Mesendoderm (in vitro differentiated cells): ENCODE results near the gene PTX4.

Source experiments
- DNase-seq: peaks from one replicate; pipeline ENCODE4 v3.0.0; 2013
- H2AK5ac ChIP-seq: 2 replicates; pipeline ENCODE4 v1.6.1; 2013; ENCODE audit warnings: low read length, inconsistent platforms
- H2BK120ac ChIP-seq: 2 replicates; pipeline ENCODE4 v1.6.1; 2013; ENCODE audit warnings: low read depth, mild to moderate bottlenecking, low read length, moderate library complexity, mixed read lengths
- H2BK15ac ChIP-seq: replicated peaks from 2 replicates; pipeline ENCODE4 v1.6.1; 2013; ENCODE audit warnings: low read depth, mild to moderate bottlenecking, moderate library complexity
- H2BK5ac ChIP-seq: 2 replicates; pipeline ENCODE4 v1.6.1; 2013; ENCODE audit warnings: low read length, inconsistent platforms
- H3K18ac ChIP-seq: 2 replicates; pipeline ENCODE4 v1.6.1; 2013; ENCODE audit warnings: mild to moderate bottlenecking, low read length, mixed read lengths
- H3K23ac ChIP-seq: one replicate; pipeline ENCODE4 v1.6.1; 2013; ENCODE audit warnings: low read length
- H3K27ac ChIP-seq: 2 replicates; pipeline ENCODE4 v1.5.1; 2013; ENCODE audit warnings: low read depth, mild to moderate bottlenecking, inconsistent platforms, low read length, moderate library complexity
- H3K27me3 ChIP-seq: 2 replicates; pipeline ENCODE4 v1.6.1; 2013; ENCODE audit warnings: low read length, control low read depth, mild to moderate bottlenecking, inconsistent platforms; ENCODE audit not compliant: insufficient read depth, poor library complexity
- H3K36me3 ChIP-seq: 2 replicates; pipeline ENCODE4 v1.6.1; 2013; ENCODE audit warnings: low read length, inconsistent platforms; ENCODE audit not compliant: control insufficient read depth, insufficient read depth
- H3K4ac ChIP-seq: one replicate; pipeline ENCODE4 v1.6.1; 2013; ENCODE audit warnings: low read depth, mild to moderate bottlenecking, low read length, moderate library complexity
- H3K4me1 ChIP-seq: 2 replicates; pipeline ENCODE4 v1.6.1; 2013; ENCODE audit warnings: low read depth, low read length, inconsistent platforms; ENCODE audit not compliant: control insufficient read depth
- H3K4me2 ChIP-seq: 2 replicates; pipeline ENCODE4 v1.6.1; 2013; ENCODE audit warnings: low read length
- H3K4me3 ChIP-seq: 2 replicates; pipeline ENCODE4 v1.5.1; 2013; ENCODE audit warnings: mild to moderate bottlenecking, low read length
- H3K56ac ChIP-seq: one replicate; pipeline ENCODE4 v1.6.1; 2013; ENCODE audit warnings: low read length
- H3K79me1 ChIP-seq: 2 replicates; pipeline ENCODE4 v1.6.1; 2013; ENCODE audit warnings: low read length, inconsistent platforms
- H3K79me2 ChIP-seq: 2 replicates; pipeline ENCODE4 v1.6.1; 2013; ENCODE audit warnings: mild to moderate bottlenecking, low read length; ENCODE audit not compliant: control insufficient read depth, insufficient read depth
- H3K9ac ChIP-seq: 2 replicates; pipeline ENCODE4 v1.6.1; 2013; ENCODE audit warnings: low read length, inconsistent platforms
- H4K5ac ChIP-seq: one replicate; pipeline ENCODE4 v1.6.1; 2013; ENCODE audit warnings: low read length
- H4K8ac ChIP-seq: one replicate; pipeline ENCODE4 v1.6.1; 2013; ENCODE audit warnings: low read depth, mild to moderate bottlenecking, control low read depth, low read length, moderate library complexity
- WGBS: extraction: QIAGEN DNeasy Blood & Tissue Kit; methylation state at CpG from one replicate; pipeline ENCODE4 v1.1.7; 2013; ENCODE audit warnings: low lambda C conversion rate, missing lambda C conversion rate; ENCODE audit not compliant: insufficient coverage; ENCODE audit errors: extremely low coverage; 5-methylcytosine and 5-hydroxymethylcytosine counted together

Gene PTX4

DNA sequence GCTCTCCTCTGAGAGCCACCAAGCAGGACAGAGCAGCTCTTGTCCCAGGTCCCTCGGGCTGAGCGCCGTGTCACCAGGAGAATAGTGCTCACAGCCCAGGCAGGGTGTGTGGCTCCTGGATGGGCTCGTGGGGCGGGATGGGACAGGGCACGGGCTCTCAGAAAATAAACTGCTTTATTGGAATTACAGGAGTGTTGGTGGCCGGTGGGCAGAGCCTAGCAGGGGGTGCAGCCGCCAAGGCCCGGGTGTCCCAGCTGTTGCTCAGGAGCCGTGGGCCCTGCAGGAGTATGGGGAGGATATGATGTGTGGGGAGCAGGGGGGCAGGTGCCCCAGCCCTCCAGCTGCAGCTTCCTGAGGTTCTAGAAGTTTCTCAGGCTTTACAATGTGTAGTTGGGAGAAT, 21.5 kb upstream of the PTX4 start:
- no peak for DNase-seq
- Histone ChIP-seq H3K27me3 (no peaks in the 10 kb centered on the region), H3K36me3 (no peaks in the 10 kb centered on the region), H3K79me1 (no peaks in the 10 kb centered on the region), H2AK5ac (no peak overlapping the region), H2BK15ac (no peak overlapping the region), H3K23ac (no peak overlapping the region), H3K4ac (no peak overlapping the region), H3K18ac (no peak overlapping the region), H2BK5ac (no peak overlapping the region), H2BK120ac (no peak overlapping the region), H3K4me1 (no peaks in the 10 kb centered on the region), H3K9ac (no peak overlapping the region), H4K5ac (no peak overlapping the region), H3K56ac (no peak overlapping the region), H3K4me3 (no peak overlapping the region), H4K8ac (no peak overlapping the region), H3K27ac (no peak overlapping the region), H3K4me2 (no peak overlapping the region), H3K79me2 (no peaks in the 10 kb centered on the region)
- no CpG with 5 or more reads among the region's 10 CpGs for WGBS

DNA sequence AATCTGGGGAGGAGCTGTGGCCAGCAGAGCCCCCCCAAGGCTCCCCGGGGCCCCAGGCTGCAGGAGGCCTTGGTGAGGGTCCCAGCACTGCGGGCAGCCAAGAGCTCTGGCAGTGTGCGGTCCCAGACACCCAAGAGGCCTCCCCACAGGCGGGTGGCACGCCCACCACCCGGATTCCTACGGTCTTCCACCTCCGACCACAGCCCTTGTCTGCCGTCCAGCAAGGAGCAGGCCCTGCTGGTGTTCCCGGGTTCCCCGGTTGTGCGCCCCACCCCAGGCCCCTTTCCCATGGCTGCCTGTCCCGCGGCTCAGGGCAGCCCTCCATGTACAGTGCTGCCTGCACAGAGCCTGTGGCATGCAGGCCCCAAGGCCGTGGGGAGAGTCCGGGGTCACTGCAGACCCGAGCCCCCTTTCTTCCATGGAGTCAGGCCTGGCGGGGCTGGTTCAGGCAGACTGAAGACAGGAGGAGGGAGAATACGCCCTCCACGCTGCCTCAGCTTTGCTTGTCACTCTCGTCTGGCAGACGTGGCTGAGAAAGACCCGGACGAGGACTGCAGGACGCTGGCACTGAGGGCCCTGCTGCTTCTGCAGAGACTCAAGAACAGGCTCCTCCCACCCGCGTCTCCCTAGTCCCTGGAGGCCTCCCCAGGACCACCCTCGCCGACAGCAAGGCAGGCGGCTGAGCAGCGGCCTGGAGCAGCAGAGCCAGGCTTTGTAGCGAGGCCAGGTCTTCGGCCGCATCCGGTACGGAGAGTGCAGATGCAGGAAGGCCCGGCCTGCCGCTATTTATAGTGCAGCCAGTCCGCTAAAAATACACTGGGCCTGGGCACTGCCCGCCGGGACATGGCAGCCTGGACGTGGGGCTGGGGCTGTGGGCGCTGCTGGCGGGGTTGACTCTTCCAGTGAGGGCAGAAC, 20.8 kb upstream of the PTX4 start:
- Histone ChIP-seq H3K27me3 (no peaks in the 10 kb centered on the region), H3K18ac (no peak overlapping the region), H3K4ac (no peak overlapping the region), H3K9ac (no peak overlapping the region), H3K23ac (no peak overlapping the region), H2BK15ac (no peak overlapping the region), H3K56ac (no peak overlapping the region), H3K4me3 (no peak overlapping the region), H4K5ac (no peak overlapping the region), H3K36me3 (no peaks in the 10 kb centered on the region), H2AK5ac (no peak overlapping the region), H3K79me1 (no peaks in the 10 kb centered on the region), H2BK5ac (no peak overlapping the region), H4K8ac (no peak overlapping the region), H3K4me2 (no peak overlapping the region), H3K4me1 (no peaks in the 10 kb centered on the region), H2BK120ac (no peak overlapping the region), H3K79me2 (no peaks in the 10 kb centered on the region), H3K27ac (no peak overlapping the region)
- no CpG with 5 or more reads among the region's 44 CpGs for WGBS
- no peak for DNase-seq

DNA sequence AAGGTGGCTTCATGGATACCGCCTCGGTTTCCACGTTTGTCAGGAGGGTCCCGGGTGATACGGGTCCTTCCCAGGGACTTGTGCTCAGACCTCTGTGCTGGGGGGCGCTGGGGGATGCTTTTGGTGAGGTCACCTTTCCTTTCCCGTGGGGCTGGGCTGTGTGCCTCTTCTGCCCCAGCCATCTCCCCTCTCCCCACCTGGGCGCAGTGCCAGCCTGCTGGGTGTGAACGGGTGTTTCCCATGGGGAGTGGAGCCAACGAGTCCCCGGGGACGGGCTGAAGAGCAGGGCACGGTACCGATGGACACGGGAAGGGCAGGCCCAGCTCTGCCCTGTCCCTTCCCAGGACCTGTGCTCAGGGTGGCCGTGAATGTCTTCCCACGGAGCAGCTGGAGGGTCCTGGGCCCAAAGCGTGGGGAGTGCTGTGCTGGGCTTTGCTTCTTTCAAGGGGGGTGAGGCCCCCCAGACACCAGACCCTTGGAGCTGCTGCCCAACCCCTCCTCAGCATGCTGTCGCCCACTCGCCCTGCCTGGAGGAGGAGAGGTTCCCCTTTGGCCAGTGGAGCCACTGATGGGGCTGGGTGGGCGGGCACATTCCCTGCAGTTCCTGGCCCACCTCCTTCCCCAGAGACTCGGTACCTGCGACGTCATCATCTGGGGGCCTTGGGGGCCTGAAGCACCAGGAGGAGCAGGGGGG, 19.9 kb upstream of the PTX4 start:
- no peaks in the 10 kb centered on the region for H3K79me1 ChIP-seq
- no peak overlapping the region for H3K4ac ChIP-seq
- H2BK5ac ChIP-seq, result no peak overlapping the region
- no CpG with 5 or more reads among the region's 24 CpGs for WGBS
- no peak overlapping the region for H3K4me3 ChIP-seq
- H3K79me2 ChIP-seq, result no peaks in the 10 kb centered on the region
- H3K27ac ChIP-seq, result no peak overlapping the region
- H3K4me2 ChIP-seq, result no peak overlapping the region
- H3K23ac ChIP-seq, result no peak overlapping the region
- no peaks in the 10 kb centered on the region for H3K36me3 ChIP-seq
- H4K8ac ChIP-seq, result no peak overlapping the region
- no peak overlapping the region for H4K5ac ChIP-seq
- no peak overlapping the region for H3K56ac ChIP-seq
- H2BK120ac ChIP-seq, result no peak overlapping the region
- no peak for DNase-seq
- no peak overlapping the region for H3K18ac ChIP-seq
- H3K9ac ChIP-seq, result no peak overlapping the region
- H3K4me1 ChIP-seq, result no peaks in the 10 kb centered on the region
- no peaks in the 10 kb centered on the region for H3K27me3 ChIP-seq
- no peak overlapping the region for H2BK15ac ChIP-seq
- no peak overlapping the region for H2AK5ac ChIP-seq

DNA sequence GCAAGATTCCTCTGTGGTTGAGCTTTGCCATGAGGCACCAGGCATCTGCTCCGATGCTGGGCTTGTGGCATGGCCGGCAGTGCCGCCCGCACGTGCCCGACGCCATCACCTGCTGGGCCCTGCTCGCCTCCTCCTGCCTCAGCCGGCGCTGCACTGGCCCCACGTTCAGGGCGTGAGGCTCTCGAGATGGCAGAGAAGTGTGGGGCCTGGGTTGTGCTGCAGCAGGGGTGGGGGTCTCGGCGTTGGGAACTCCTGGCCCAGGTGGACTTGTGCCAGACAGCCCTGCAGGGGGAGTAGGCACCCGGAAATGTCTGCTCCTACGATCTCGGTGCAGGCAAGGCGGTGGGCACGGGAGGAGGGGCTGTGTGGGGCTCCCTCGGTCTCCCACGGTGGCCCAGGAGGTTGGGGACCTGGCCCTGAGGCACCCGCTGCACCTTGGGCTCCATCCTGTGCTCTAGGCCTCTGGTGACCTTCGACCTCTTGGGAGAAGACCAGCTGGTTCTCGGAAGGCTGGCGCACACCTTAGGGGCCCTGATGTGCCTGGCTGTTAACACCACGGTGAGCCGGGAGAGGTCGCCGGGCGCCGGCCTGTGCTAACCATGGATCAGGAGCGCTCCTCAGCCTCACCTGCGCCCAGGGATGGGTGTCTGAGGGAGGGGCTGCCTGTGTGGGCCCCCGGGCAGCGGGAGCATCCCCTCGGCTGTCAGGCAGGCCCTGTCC, 17.9 kb upstream of the PTX4 start:
- no peak overlapping the region for H3K18ac ChIP-seq
- WGBS, result no CpG with 5 or more reads among the region's 37 CpGs
- no peaks in the 10 kb centered on the region for H3K4me1 ChIP-seq
- no peak overlapping the region for H3K4me3 ChIP-seq
- DNase-seq, result no peak
- no peak overlapping the region for H3K4ac ChIP-seq
- H3K56ac ChIP-seq, result no peak overlapping the region
- no peaks in the 10 kb centered on the region for H3K79me2 ChIP-seq
- H2AK5ac ChIP-seq, result no peak overlapping the region
- H3K23ac ChIP-seq, result no peak overlapping the region
- H3K4me2 ChIP-seq, result no peak overlapping the region
- no peak overlapping the region for H4K5ac ChIP-seq
- no peak overlapping the region for H3K27ac ChIP-seq
- no peak overlapping the region for H3K9ac ChIP-seq
- H2BK120ac ChIP-seq, result no peak overlapping the region
- H2BK15ac ChIP-seq, result no peak overlapping the region
- H4K8ac ChIP-seq, result no peak overlapping the region
- H3K36me3 ChIP-seq, result peaks cover 6% of the 10 kb centered on the region
- H3K79me1 ChIP-seq, result no peaks in the 10 kb centered on the region
- H2BK5ac ChIP-seq, result no peak overlapping the region
- no peaks in the 10 kb centered on the region for H3K27me3 ChIP-seq

DNA sequence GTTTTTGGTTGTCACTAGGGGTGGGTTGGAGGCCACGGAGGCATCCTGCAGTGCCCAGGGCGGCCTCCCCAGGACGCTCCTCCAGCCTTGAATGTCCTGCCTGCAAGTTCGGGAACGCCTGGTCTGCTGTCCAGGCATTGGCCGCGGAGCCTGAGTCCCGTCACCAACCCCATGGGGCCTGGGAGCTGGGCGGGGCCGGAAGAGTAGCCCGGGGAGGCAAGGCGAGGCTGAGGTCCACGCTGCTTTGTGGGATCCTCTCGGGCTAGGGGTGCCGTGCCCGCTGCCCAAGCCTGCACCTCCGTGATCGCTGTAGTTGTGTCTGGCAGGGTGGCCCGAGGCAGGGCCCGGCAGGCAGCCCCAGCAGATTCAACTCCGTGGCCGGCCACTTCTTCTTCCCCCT, 17.2 kb upstream of the PTX4 start:
- no CpG with 5 or more reads among the region's 22 CpGs for WGBS
- no peaks in the 10 kb centered on the region for H3K79me1 ChIP-seq
- DNase-seq, result no peak
- no peak overlapping the region for H4K8ac ChIP-seq
- H4K5ac ChIP-seq, result no peak overlapping the region
- H3K27ac ChIP-seq, result no peak overlapping the region
- no peak overlapping the region for H3K23ac ChIP-seq
- no peak overlapping the region for H3K4ac ChIP-seq
- no peak overlapping the region for H3K4me3 ChIP-seq
- no peak overlapping the region for H3K4me2 ChIP-seq
- H2BK15ac ChIP-seq, result no peak overlapping the region
- H3K18ac ChIP-seq, result no peak overlapping the region
- H3K36me3 ChIP-seq, result peaks cover 6% of the 10 kb centered on the region
- no peaks in the 10 kb centered on the region for H3K27me3 ChIP-seq
- no peak overlapping the region for H2BK120ac ChIP-seq
- no peaks in the 10 kb centered on the region for H3K4me1 ChIP-seq
- no peak overlapping the region for H2BK5ac ChIP-seq
- H2AK5ac ChIP-seq, result no peak overlapping the region
- no peak overlapping the region for H3K9ac ChIP-seq
- no peaks in the 10 kb centered on the region for H3K79me2 ChIP-seq
- H3K56ac ChIP-seq, result no peak overlapping the region
